ENCODE results near the gene ICE2. TPM values are rescaled to one million over a fixed set of nuclear protein-coding genes. Genes with fewer than 3 reads are reported as not detected.

Gene ICE2
- total RNA-seq, 2 donors from 2014 or later, result 89.4 to 99.7 TPM

GRCh38 chr15:60477916-60478565 is 901 bp downstream of the ICE2 start:
- Histone ChIP-seq H3K4me3 (ENCODE audit: low read length) (peak overlapping the region; percentile 90), H3K4me1 (ENCODE audit: control insufficient read depth, insufficient read depth, low read length) (peaks cover 18% of the 10 kb centered on the region), H3K9me3 (ENCODE audit: control insufficient read depth, low read length) (no peaks in the 10 kb centered on the region), H3K9ac (ENCODE audit: extremely low read depth, low read length, poor library complexity, severe bottlenecking) (peak overlapping the region; percentile 92), H3K27ac (ENCODE audit: low read depth, low read length) (peak overlapping the region; percentile 80), H3K36me3 (ENCODE audit: control insufficient read depth, insufficient read depth, low read length) (peaks cover 36% of the 10 kb centered on the region), H3K27me3 (ENCODE audit: control insufficient read depth, insufficient read depth, low read length, poor library complexity, severe bottlenecking) (no peaks in the 10 kb centered on the region)
- H3K4me1 Mint-ChIP-seq, result peaks cover 16% of the 10 kb centered on the region
- peak overlapping the region; percentile 100 for H3K27ac Mint-ChIP-seq
- H3K27me3 Mint-ChIP-seq (ENCODE audit: insufficient read depth), result peaks cover 1% of the 10 kb centered on the region
- peak overlapping the region; percentile 95 for H3K4me3 Mint-ChIP-seq
- no peaks in the 10 kb centered on the region for H3K9me3 Mint-ChIP-seq
- TF ChIP-seq, protein P1, sequence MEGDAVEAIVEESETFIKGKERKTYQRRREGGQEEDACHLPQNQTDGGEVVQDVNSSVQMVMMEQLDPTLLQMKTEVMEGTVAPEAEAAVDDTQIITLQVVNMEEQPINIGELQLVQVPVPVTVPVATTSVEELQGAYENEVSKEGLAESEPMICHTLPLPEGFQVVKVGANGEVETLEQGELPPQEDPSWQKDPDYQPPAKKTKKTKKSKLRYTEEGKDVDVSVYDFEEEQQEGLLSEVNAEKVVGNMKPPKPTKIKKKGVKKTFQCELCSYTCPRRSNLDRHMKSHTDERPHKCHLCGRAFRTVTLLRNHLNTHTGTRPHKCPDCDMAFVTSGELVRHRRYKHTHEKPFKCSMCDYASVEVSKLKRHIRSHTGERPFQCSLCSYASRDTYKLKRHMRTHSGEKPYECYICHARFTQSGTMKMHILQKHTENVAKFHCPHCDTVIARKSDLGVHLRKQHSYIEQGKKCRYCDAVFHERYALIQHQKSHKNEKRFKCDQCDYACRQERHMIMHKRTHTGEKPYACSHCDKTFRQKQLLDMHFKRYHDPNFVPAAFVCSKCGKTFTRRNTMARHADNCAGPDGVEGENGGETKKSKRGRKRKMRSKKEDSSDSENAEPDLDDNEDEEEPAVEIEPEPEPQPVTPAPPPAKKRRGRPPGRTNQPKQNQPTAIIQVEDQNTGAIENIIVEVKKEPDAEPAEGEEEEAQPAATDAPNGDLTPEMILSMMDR (conservative IDR thresholded peaks at IDR 0.05), result no peak
- H3K36me3 Mint-ChIP-seq (ENCODE audit: low read depth), result peaks cover 17% of the 10 kb centered on the region
- peak; percentile 59 for DNase-seq
- 8 to 18% methylated on average over 8 to 9 of the region's 9 CpGs for WGBS, 2 experiments (ENCODE audit: insufficient coverage in 1 of 2, insufficient read length in 1 of 2)

DNA sequence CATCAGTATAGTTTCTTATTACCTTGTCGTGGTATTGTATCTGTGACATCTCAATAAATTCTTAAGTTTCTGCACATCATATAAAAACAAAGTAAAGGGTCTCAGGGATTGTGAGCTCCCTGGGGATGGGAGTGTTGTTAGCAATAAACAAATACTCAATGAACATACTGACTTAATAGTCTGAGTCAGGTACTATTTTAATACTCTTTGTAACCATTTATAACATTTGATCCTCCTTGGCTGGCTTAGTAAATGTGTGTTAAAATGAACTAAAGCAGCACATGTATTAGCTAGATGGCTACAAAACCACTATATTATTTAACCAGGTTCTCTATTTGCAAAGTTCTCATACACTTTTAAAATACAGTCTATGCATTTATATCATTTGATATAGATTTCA is 1.8 kb downstream of the ICE2 start:
- DNase-seq, result no peak
- H3K9me3 Mint-ChIP-seq, result no peaks in the 10 kb centered on the region
- Histone ChIP-seq H3K36me3 (ENCODE audit: control insufficient read depth, insufficient read depth, low read length) (peaks cover 43% of the 10 kb centered on the region), H3K4me1 (ENCODE audit: control insufficient read depth, insufficient read depth, low read length) (peaks cover 18% of the 10 kb centered on the region), H3K9ac (ENCODE audit: extremely low read depth, low read length, poor library complexity, severe bottlenecking) (peak overlapping the region; percentile 92), H3K27me3 (ENCODE audit: control insufficient read depth, insufficient read depth, low read length, poor library complexity, severe bottlenecking) (no peaks in the 10 kb centered on the region), H3K27ac (ENCODE audit: low read depth, low read length) (no peak overlapping the region), H3K4me3 (ENCODE audit: low read length) (peak overlapping the region; percentile 90), H3K9me3 (ENCODE audit: control insufficient read depth, low read length) (no peaks in the 10 kb centered on the region)
- peaks cover 23% of the 10 kb centered on the region for H3K36me3 Mint-ChIP-seq (ENCODE audit: low read depth)
- no peaks in the 10 kb centered on the region for H3K27me3 Mint-ChIP-seq (ENCODE audit: insufficient read depth)
- TF ChIP-seq, protein P1 (conservative IDR thresholded peaks at IDR 0.05), result no peak
- 89% methylated on average over 1 of the region's 1 CpG; no CpG with 5 or more reads in 1 of the 2 experiments for WGBS, 2 experiments (ENCODE audit: insufficient coverage in 1 of 2, insufficient read length in 1 of 2)
- no peak overlapping the region for H3K4me3 Mint-ChIP-seq
- H3K4me1 Mint-ChIP-seq, result peaks cover 16% of the 10 kb centered on the region
- no peak overlapping the region for H3K27ac Mint-ChIP-seq

DNA sequence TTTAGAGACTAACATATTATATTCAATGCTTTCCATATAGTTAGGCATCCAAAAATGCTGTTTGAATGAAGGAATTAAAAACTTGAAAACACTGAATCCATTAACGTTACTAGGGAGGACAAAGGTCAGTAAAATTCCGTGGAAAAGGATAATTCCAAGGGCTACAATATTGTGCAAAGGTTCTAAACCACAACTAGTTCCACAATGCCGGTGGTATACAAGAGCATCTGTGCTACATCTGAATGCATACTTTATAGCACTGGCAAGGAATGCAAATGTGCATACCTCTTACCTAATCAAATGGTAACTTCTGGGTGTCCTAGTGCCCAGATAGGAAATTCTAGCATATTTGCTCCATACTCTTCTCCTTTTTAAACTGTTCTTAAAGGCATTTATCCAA is 2.2 kb downstream of the ICE2 start:
- Histone ChIP-seq H3K9me3 (ENCODE audit: control insufficient read depth, low read length) (no peaks in the 10 kb centered on the region), H3K4me1 (ENCODE audit: control insufficient read depth, insufficient read depth, low read length) (peaks cover 18% of the 10 kb centered on the region), H3K27me3 (ENCODE audit: control insufficient read depth, insufficient read depth, low read length, poor library complexity, severe bottlenecking) (no peaks in the 10 kb centered on the region), H3K4me3 (ENCODE audit: low read length) (peak overlapping the region; percentile 90), H3K27ac (ENCODE audit: low read depth, low read length) (no peak overlapping the region), H3K36me3 (ENCODE audit: control insufficient read depth, insufficient read depth, low read length) (peaks cover 43% of the 10 kb centered on the region), H3K9ac (ENCODE audit: extremely low read depth, low read length, poor library complexity, severe bottlenecking) (no peak overlapping the region)
- TF ChIP-seq, protein P1 (conservative IDR thresholded peaks at IDR 0.05), result no peak
- Mint-ChIP-seq H3K4me1 (peaks cover 16% of the 10 kb centered on the region), H3K27me3 (ENCODE audit: insufficient read depth) (no peaks in the 10 kb centered on the region), H3K27ac (no peak overlapping the region), H3K9me3 (no peaks in the 10 kb centered on the region), H3K36me3 (ENCODE audit: low read depth) (peaks cover 23% of the 10 kb centered on the region), H3K4me3 (no peak overlapping the region)
- WGBS, 2 experiments (ENCODE audit: insufficient coverage in 1 of 2, insufficient read length in 1 of 2), result 97% methylated on average over 3 of the region's 3 CpGs
- no peak for DNase-seq

Data from endodermal cell (in vitro differentiated cells).